Transverse colon (tissue), 4 donors: Measurements from ENCODE around the gene SPEG.

Experiments used
- CTCF ChIP-seq, 5 experiments: fragments of 200-600 bp in 3 of 5; fragments of 450-650 bp in 2 of 5; sonication (generic) in 3 of 5; IDR thresholded peaks; 1 replicate in 2 of 5; 2 replicates in 3 of 5; pipeline ENCODE4 v1.5.1; 2016 to 2017; ENCODE audit warnings: antibody characterized with exemption in 5 of 5, inconsistent platforms in 3 of 5, mild to moderate bottlenecking in 2 of 5, moderate library complexity in 1 of 5
- EP300 ChIP-seq: sonication (generic); formaldehyde crosslinking; IDR thresholded peaks from one replicate; pipeline ENCODE4 v1.6.1; 2017; ENCODE audit warnings: antibody characterized with exemption, low read depth
- POLR2A ChIP-seq: fragments of 450-650 bp; IDR thresholded peaks from one replicate; pipeline ENCODE4 v1.6.1; 2016; ENCODE audit warnings: antibody characterized with exemption, mild to moderate bottlenecking, moderate library complexity
- POLR2AphosphoS5 ChIP-seq, 3 donors: sonication (generic); formaldehyde crosslinking; IDR thresholded peaks; one replicate each; pipeline ENCODE4 v1.6.1; 2016; ENCODE audit warnings: antibody characterized with exemption in 3 of 3

DNA sequence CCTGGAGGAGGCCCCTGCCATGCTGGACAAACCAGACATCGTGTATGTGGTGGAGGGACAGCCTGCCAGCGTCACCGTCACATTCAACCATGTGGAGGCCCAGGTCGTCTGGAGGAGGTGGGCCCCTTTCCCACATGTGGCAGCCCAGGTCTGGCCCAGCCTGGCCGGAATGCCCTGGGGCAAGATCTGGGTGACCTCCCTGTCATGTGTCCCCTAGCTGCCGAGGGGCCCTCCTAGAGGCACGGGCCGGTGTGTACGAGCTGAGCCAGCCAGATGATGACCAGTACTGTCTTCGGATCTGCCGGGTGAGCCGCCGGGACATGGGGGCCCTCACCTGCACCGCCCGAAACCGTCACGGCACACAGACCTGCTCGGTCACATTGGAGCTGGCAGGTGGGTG is 38.9 kb downstream of the SPEG start:
- TF ChIP-seq CTCF (IDR thresholded peaks at IDR 0.05) (no peak), POLR2A (no peak), POLR2AphosphoS5 (IDR thresholded peaks at IDR 0.05) (no peak), EP300 (no peak)
